ENCODE measurements around the gene PRDM16. TPM values are rescaled to one million over a fixed set of nuclear protein-coding genes. Genes with fewer than 3 reads are reported as not detected.

Gene PRDM16
- total RNA-seq, 1 experiment from 2014 or later, result 0.04 TPM

GRCh38 chr1:3229081-3229725 lies 160.2 kb downstream of the PRDM16 start:
- Histone ChIP-seq H3K9me3 (ENCODE audit: low read length) (no peaks in the 10 kb centered on the region), H3K9me2 (replicated peaks; ENCODE audit: low read length) (no peaks in the 10 kb centered on the region), H3K4me1 (ENCODE audit: insufficient read depth, low read length) (no peaks in the 10 kb centered on the region), H3K4me3 (ENCODE audit: low read length) (no peak overlapping the region), H4K20me1 (ENCODE audit: low read length) (no peaks in the 10 kb centered on the region), H3K27ac (ENCODE audit: low read length) (no peak overlapping the region), H3K79me2 (ENCODE audit: low read length) (no peaks in the 10 kb centered on the region), H3K36me3 (ENCODE audit: low read depth, low read length) (no peaks in the 10 kb centered on the region), H3K27me3 (ENCODE audit: low read length) (peaks cover 100% of the 10 kb centered on the region), H3K9ac (ENCODE audit: low read length) (no peak overlapping the region), H2AFZ (ENCODE audit: low read length) (no peak overlapping the region), H3K4me2 (ENCODE audit: low read length) (no peak overlapping the region), H3F3A (ENCODE audit: low read length, unreplicated experiment) (no peaks in the 10 kb centered on the region)
- ChIA-PET POLR2A (ENCODE audit: unreplicated experiment) (no interaction called here), CTCF (no interaction called here)
- ATAC-seq, result no peak
- intact Hi-C loops (cut with micrococcal nuclease), result no loop called here
- no peak for DNase-seq
- BruUV-seq (replicated peaks), result no TSS peak
- TF ChIP-seq EZH2 (IDR thresholded peaks at IDR 0.05; ENCODE audit: low read length, unreplicated experiment), result no peak
- TF ChIP-seq CTCF (conservative IDR thresholded peaks at IDR 0.05; ENCODE audit: low read depth, low read length), result no peak
- TF ChIP-seq EZH2phosphoT487 (IDR thresholded peaks at IDR 0.05; ENCODE audit: borderline replicate concordance, low read length), result no peak

GRCh38 chr1:3230553-3230952 lies 161.6 kb downstream of the PRDM16 start:
- Histone ChIP-seq H2AFZ (ENCODE audit: low read length) (no peak overlapping the region), H3K27me3 (ENCODE audit: low read length) (peaks cover 100% of the 10 kb centered on the region), H3F3A (ENCODE audit: low read length, unreplicated experiment) (no peaks in the 10 kb centered on the region), H3K9me2 (replicated peaks; ENCODE audit: low read length) (no peaks in the 10 kb centered on the region), H3K79me2 (ENCODE audit: low read length) (no peaks in the 10 kb centered on the region), H3K36me3 (ENCODE audit: low read depth, low read length) (no peaks in the 10 kb centered on the region), H3K4me3 (ENCODE audit: low read length) (no peak overlapping the region), H3K27ac (ENCODE audit: low read length) (no peak overlapping the region), H3K4me1 (ENCODE audit: insufficient read depth, low read length) (no peaks in the 10 kb centered on the region), H4K20me1 (ENCODE audit: low read length) (no peaks in the 10 kb centered on the region), H3K9me3 (ENCODE audit: low read length) (no peaks in the 10 kb centered on the region), H3K4me2 (ENCODE audit: low read length) (no peak overlapping the region), H3K9ac (ENCODE audit: low read length) (no peak overlapping the region)
- TF ChIP-seq CTCF (conservative IDR thresholded peaks at IDR 0.05; ENCODE audit: low read depth, low read length) (no peak), EZH2phosphoT487 (IDR thresholded peaks at IDR 0.05; ENCODE audit: borderline replicate concordance, low read length) (no peak), EZH2 (IDR thresholded peaks at IDR 0.05; ENCODE audit: low read length, unreplicated experiment) (peak; percentile 33)
- intact Hi-C loops (cut with micrococcal nuclease), result no loop called here
- POLR2A ChIA-PET (ENCODE audit: unreplicated experiment), result no interaction called here
- DNase-seq (no peak), ATAC-seq (no peak)
- CTCF ChIA-PET, result no interaction called here
- BruUV-seq (replicated peaks), result no TSS peak

- ChIA-PET CTCF (no interaction called here), POLR2A (ENCODE audit: unreplicated experiment) (no interaction called here)
- peaks cover 100% of the 10 kb centered on the region for H3K27me3 ChIP-seq (ENCODE audit: low read length)
- H3K27ac ChIP-seq (ENCODE audit: low read length), result no peak overlapping the region
- no TSS peak for BruUV-seq (replicated peaks)
- no peaks in the 10 kb centered on the region for H4K20me1 ChIP-seq (ENCODE audit: low read length)
- no peaks in the 10 kb centered on the region for H3K9me2 ChIP-seq (replicated peaks; ENCODE audit: low read length)
- TF ChIP-seq EZH2 (IDR thresholded peaks at IDR 0.05; ENCODE audit: low read length, unreplicated experiment), result no peak
- TF ChIP-seq EZH2phosphoT487 (IDR thresholded peaks at IDR 0.05; ENCODE audit: borderline replicate concordance, low read length), result no peak
- no peak for TF ChIP-seq CTCF (conservative IDR thresholded peaks at IDR 0.05; ENCODE audit: low read depth, low read length)
- no peaks in the 10 kb centered on the region for H3K9me3 ChIP-seq (ENCODE audit: low read length)
- H3K4me2 ChIP-seq (ENCODE audit: low read length), result no peak overlapping the region
- H3K4me1 ChIP-seq (ENCODE audit: insufficient read depth, low read length), result no peaks in the 10 kb centered on the region
- intact Hi-C loops (cut with micrococcal nuclease), result no loop called here
- H3K9ac ChIP-seq (ENCODE audit: low read length), result no peak overlapping the region
- DNase-seq, result no peak
- no peaks in the 10 kb centered on the region for H3F3A ChIP-seq (ENCODE audit: low read length, unreplicated experiment)
- H2AFZ ChIP-seq (ENCODE audit: low read length), result no peak overlapping the region
- H3K79me2 ChIP-seq (ENCODE audit: low read length), result no peaks in the 10 kb centered on the region
- H3K36me3 ChIP-seq (ENCODE audit: low read depth, low read length), result no peaks in the 10 kb centered on the region
- no peak overlapping the region for H3K4me3 ChIP-seq (ENCODE audit: low read length)
- ATAC-seq, result no peak
These were observed 162.2 kb downstream of the PRDM16 start for GRCh38 chr1:3231245-3231644.
